ENCODE results near the gene SSH2.
A peak's percentile ranks its signal among the peaks of the same experiment; 100 is the strongest.
"Not testable (repeated sequence)": the region's sequence is repeated elsewhere in the genome, so short reads cannot be mapped to it uniquely, and the experiment has no call there.

The SSH2 gene

GRCh38 chr17:29835435-29836351 is 94.3 kb downstream of the SSH2 start:
- no peak for DNase-seq

GRCh38 chr17:29833801-29834200 is 96.2 kb downstream of the SSH2 start:
- no peak for DNase-seq

GRCh38 chr17:29828676-29829284 is 101.2 kb downstream of the SSH2 start:
- no peak for DNase-seq

- no peak for DNase-seq
These were observed 102.8 kb downstream of the SSH2 start for GRCh38 chr17:29827179-29827578.

GRCh38 chr17:29826114-29826692 is 103.8 kb downstream of the SSH2 start:
- no peak for DNase-seq

GRCh38 chr17:29825604-29826003 is 104.4 kb downstream of the SSH2 start:
- DNase-seq, result no peak

- no peak for DNase-seq
These were observed 108.1 kb downstream of the SSH2 start for GRCh38 chr17:29821897-29822296.

- no peak for DNase-seq
These were observed 109.6 kb downstream of the SSH2 start for GRCh38 chr17:29820425-29820824.

- peak; percentile 47 for DNase-seq
These were observed 122.3 kb downstream of the SSH2 start for GRCh38 chr17:29807520-29808361.

GRCh38 chr17:29802246-29802645 is 127.8 kb downstream of the SSH2 start:
- DNase-seq, result no peak

- no peak for DNase-seq
These were observed 129.6 kb downstream of the SSH2 start for GRCh38 chr17:29800457-29800856.

GRCh38 chr17:29796652-29797051 is 133.4 kb downstream of the SSH2 start:
- DNase-seq, result no peak

- no peak for DNase-seq
These were observed 136.5 kb downstream of the SSH2 start for GRCh38 chr17:29793501-29793900.

GRCh38 chr17:29791336-29792080 is 138.5 kb downstream of the SSH2 start:
- no peak for DNase-seq

- DNase-seq, result no peak
These were observed 140.5 kb downstream of the SSH2 start for GRCh38 chr17:29789196-29790170.

GRCh38 chr17:29787995-29788394 is 142.0 kb downstream of the SSH2 start:
- DNase-seq, result no peak

- DNase-seq, result no peak
These were observed 147.1 kb downstream of the SSH2 start for GRCh38 chr17:29782917-29783316.

- not testable (repeated sequence) for DNase-seq
These were observed 150.2 kb downstream of the SSH2 start for GRCh38 chr17:29779812-29780190.

GRCh38 chr17:29778956-29779811 is 150.8 kb downstream of the SSH2 start:
- peak; percentile 73 for DNase-seq

- no peak for DNase-seq
These were observed 152.4 kb downstream of the SSH2 start for GRCh38 chr17:29777663-29778062.
